ENCODE measurements around the gene ASCC3. TPM values are rescaled to one million over a fixed set of nuclear protein-coding genes. Genes with fewer than 3 reads are reported as not detected.
"Not testable (repeated sequence)": the region's sequence is repeated elsewhere in the genome, so short reads cannot be mapped to it uniquely, and the experiment has no call there.

ASCC3 gene
- total and polyA plus RNA-seq, 2 donors (not counting 3 experiments of a cell fraction or from before 2014, with no cell fraction given), result 15.7 to 57.2 TPM

- Histone ChIP-seq H3K4me1 (ENCODE audit: control insufficient read depth, extremely low read depth, insufficient read depth, low read length) (no peaks in the 10 kb centered on the region), H3K9ac (replicated peaks; ENCODE audit: extremely low read depth, insufficient read depth, low read length) (no peak overlapping the region), H4K20me1 (replicated peaks; ENCODE audit: control insufficient read depth, extremely low read depth, insufficient read depth, low read length) (no peaks in the 10 kb centered on the region), H3K9me1 (replicated peaks; ENCODE audit: control insufficient read depth, extremely low read depth, insufficient read depth, low read length) (no peaks in the 10 kb centered on the region), H2AFZ (ENCODE audit: low read depth, low read length) (no peak overlapping the region), H3K36me3 (ENCODE audit: control insufficient read depth in 2 of 2, extremely low read depth in 1 of 2, insufficient read depth in 2 of 2, low read length in 2 of 2) (peaks cover 2 to 3% of the 10 kb centered on the region in 2 experiments), H3K27me3 (ENCODE audit: control insufficient read depth in 2 of 2, insufficient read depth in 2 of 2, low read length in 2 of 2) (no peaks in the 10 kb centered on the region), H3K9me3 (replicated peaks; ENCODE audit: control insufficient read depth, insufficient read depth, low read length) (no peaks in the 10 kb centered on the region), H3K4me3 (replicated peaks in 1 of 3; ENCODE audit: insufficient read depth in 1 of 3, low read depth in 1 of 3, low read length in 3 of 3) (no peak overlapping the region), H3K79me2 (ENCODE audit: control insufficient read depth, insufficient read depth, low read length) (no peaks in the 10 kb centered on the region), H3K27ac (ENCODE audit: insufficient read depth, low read depth, low read length) (no peak overlapping the region), H3K4me2 (ENCODE audit: insufficient read depth, low read length) (no peak overlapping the region)
- TF ChIP-seq POLR2A (IDR thresholded peaks at IDR 0.05; ENCODE audit: low read depth, low read length), result no peak
- BruUV-seq (replicated peaks), result no TSS peak
- DNase-seq (ENCODE audit: low read depth, low spot score) (no peak), FAIRE-seq (no peak)
- dilution Hi-C loops (cut with MboI; ENCODE audit: extremely low pct_ligation_motif_present, low sequenced_read_pairs) (no loop called here), intact Hi-C loops (cut with micrococcal nuclease) (no loop called here)
- ChIA-PET POLR2A (no interaction called here), CTCF (no interaction called here)
These were observed 117.4 kb downstream of the ASCC3 start for GRCh38 chr6:100763617-100764241.

GRCh38 chr6:100761841-100762240 is 119.3 kb downstream of the ASCC3 start:
- CTCF ChIA-PET, result interaction anchor here (1.0 kb wide), 1 partner anchor 11 kb away, joined by 3 read pairs; no protein-coding TSS in a partner anchor
- POLR2A ChIA-PET, result no interaction called here
- DNase-seq (ENCODE audit: low read depth, low spot score), result no peak
- H3K79me2 ChIP-seq (ENCODE audit: control insufficient read depth, insufficient read depth, low read length), result no peaks in the 10 kb centered on the region
- H3K9me1 ChIP-seq (replicated peaks; ENCODE audit: control insufficient read depth, extremely low read depth, insufficient read depth, low read length), result no peaks in the 10 kb centered on the region
- H3K36me3 ChIP-seq (ENCODE audit: control insufficient read depth in 2 of 2, extremely low read depth in 1 of 2, insufficient read depth in 2 of 2, low read length in 2 of 2), result peaks cover 2 to 3% of the 10 kb centered on the region in 2 experiments
- H3K27me3 ChIP-seq (ENCODE audit: control insufficient read depth in 2 of 2, insufficient read depth in 2 of 2, low read length in 2 of 2), result no peaks in the 10 kb centered on the region
- no peak overlapping the region for H2AFZ ChIP-seq (ENCODE audit: low read depth, low read length)
- no peak overlapping the region for H3K4me3 ChIP-seq (replicated peaks in 1 of 3; ENCODE audit: insufficient read depth in 1 of 3, low read depth in 1 of 3, low read length in 3 of 3)
- dilution Hi-C loops (cut with MboI; ENCODE audit: extremely low pct_ligation_motif_present, low sequenced_read_pairs) (no loop called here), intact Hi-C loops (cut with micrococcal nuclease) (no loop called here)
- H3K4me1 ChIP-seq (ENCODE audit: control insufficient read depth, extremely low read depth, insufficient read depth, low read length), result no peaks in the 10 kb centered on the region
- H3K27ac ChIP-seq (ENCODE audit: insufficient read depth, low read depth, low read length), result no peak overlapping the region
- H3K9ac ChIP-seq (replicated peaks; ENCODE audit: extremely low read depth, insufficient read depth, low read length), result no peak overlapping the region
- TF ChIP-seq POLR2A (IDR thresholded peaks at IDR 0.05; ENCODE audit: low read depth, low read length) (no peak), MAX (IDR thresholded peaks at IDR 0.05; ENCODE audit: insufficient read depth, insufficient read length) (no peak), FOS (IDR thresholded peaks at IDR 0.05; ENCODE audit: borderline replicate concordance, insufficient read depth, low read length) (no peak), CTCF (IDR thresholded peaks at IDR 0.05; ENCODE audit: extremely low read depth in 1 of 2, insufficient read depth in 1 of 2, low read depth in 1 of 2, low read length in 2 of 2) (no peak), JUN (IDR thresholded peaks at IDR 0.05; ENCODE audit: borderline replicate concordance, insufficient read depth, insufficient read length, low read depth) (no peak), POLR2AphosphoS5 (IDR thresholded peaks at IDR 0.05; ENCODE audit: insufficient read depth, low read depth, low read length) (no peak), EZH2 (IDR thresholded peaks at IDR 0.05; ENCODE audit: borderline replicate concordance, low read depth, low read length, severe bottlenecking) (no peak), MYC (IDR thresholded peaks at IDR 0.05; ENCODE audit: low read depth, low read length) (no peak), GATA2 (IDR thresholded peaks at IDR 0.05; ENCODE audit: insufficient read depth, insufficient read length, low read depth, low read length) (no peak)
- FAIRE-seq, result no peak
- no TSS peak for BruUV-seq (replicated peaks)
- no peaks in the 10 kb centered on the region for H4K20me1 ChIP-seq (replicated peaks; ENCODE audit: control insufficient read depth, extremely low read depth, insufficient read depth, low read length)
- no peaks in the 10 kb centered on the region for H3K9me3 ChIP-seq (replicated peaks; ENCODE audit: control insufficient read depth, insufficient read depth, low read length)
- no peak overlapping the region for H3K4me2 ChIP-seq (ENCODE audit: insufficient read depth, low read length)

GRCh38 chr6:100758386-100758785 is 122.7 kb downstream of the ASCC3 start:
- FAIRE-seq; H3K27ac ChIP-seq (ENCODE audit: insufficient read depth, low read depth, low read length); BruUV-seq (replicated peaks); dilution Hi-C loops (cut with MboI; ENCODE audit: extremely low pct_ligation_motif_present, low sequenced_read_pairs); H3K9ac ChIP-seq (replicated peaks; ENCODE audit: extremely low read depth, insufficient read depth, low read length); H3K36me3 ChIP-seq (ENCODE audit: control insufficient read depth in 2 of 2, extremely low read depth in 1 of 2, insufficient read depth in 2 of 2, low read length in 2 of 2); CTCF ChIA-PET; H3K79me2 ChIP-seq (ENCODE audit: control insufficient read depth, insufficient read depth, low read length); H3K4me3 ChIP-seq (replicated peaks in 1 of 3; ENCODE audit: insufficient read depth in 1 of 3, low read depth in 1 of 3, low read length in 3 of 3); intact Hi-C loops (cut with micrococcal nuclease); H2AFZ ChIP-seq (ENCODE audit: low read depth, low read length); POLR2A ChIA-PET; H3K4me1 ChIP-seq (ENCODE audit: control insufficient read depth, extremely low read depth, insufficient read depth, low read length); H3K9me1 ChIP-seq (replicated peaks; ENCODE audit: control insufficient read depth, extremely low read depth, insufficient read depth, low read length); H3K9me3 ChIP-seq (replicated peaks; ENCODE audit: control insufficient read depth, insufficient read depth, low read length); H3K27me3 ChIP-seq (ENCODE audit: control insufficient read depth in 2 of 2, insufficient read depth in 2 of 2, low read length in 2 of 2); DNase-seq (ENCODE audit: low read depth, low spot score); H3K4me2 ChIP-seq (ENCODE audit: insufficient read depth, low read length); H4K20me1 ChIP-seq (replicated peaks; ENCODE audit: control insufficient read depth, extremely low read depth, insufficient read depth, low read length): not testable (repeated sequence)
